Vagina (tissue), 2 donors: Measurements from ENCODE around the gene ADAMTSL5. TPM values are rescaled to one million over a fixed set of nuclear protein-coding genes. Genes with fewer than 3 reads are reported as not detected.
"Not testable (repeated sequence)": the region's sequence is repeated elsewhere in the genome, so short reads cannot be mapped to it uniquely, and the experiment has no call there.

Experiments
- DNase-seq, 2 donors: peaks; one replicate each; pipeline ENCODE4 v3.0.0-alpha.2; 2017; ENCODE audit errors: extremely low spot score in 2 of 2
- H3K27ac ChIP-seq: fragments of 200-600 bp; sonication (generic); one replicate; pipeline ENCODE4 v1.5.1; 2019
- H3K27me3 ChIP-seq: fragments of 200-600 bp; sonication (generic); one replicate; pipeline ENCODE4 v1.5.1; 2019
- H3K36me3 ChIP-seq, 2 donors: fragments of 200-600 bp; sonication (generic); one replicate each; pipeline ENCODE4 v1.5.1; 2017 to 2019
- H3K4me1 ChIP-seq: fragments of 200-600 bp; sonication (generic); one replicate; pipeline ENCODE4 v1.5.1; 2019
- H3K4me3 ChIP-seq, 2 donors: fragments of 200-600 bp; sonication (generic); 1 replicate in 1 of 2; 2 replicates in 1 of 2; pipeline ENCODE4 v1.5.1; 2016 to 2019
- H3K9me3 ChIP-seq: fragments of 200-600 bp; sonication (generic); one replicate; pipeline ENCODE4 v1.5.1; 2019
- CTCF ChIP-seq, 3 experiments: fragments of 450-650 bp in 2 of 3; fragments of 200-600 bp in 1 of 3; sonication (generic) in 1 of 3; IDR thresholded peaks; one replicate each; pipeline ENCODE4 v1.5.1; 2017 to 2019; ENCODE audit warnings: antibody characterized with exemption in 3 of 3, mild to moderate bottlenecking in 2 of 3, moderate library complexity in 2 of 3
- POLR2A ChIP-seq, 2 donors: fragments of 450-650 bp; IDR thresholded peaks; one replicate each; pipeline ENCODE4 v1.6.1; 2017; ENCODE audit warnings: antibody characterized with exemption in 2 of 2, mild to moderate bottlenecking in 2 of 2, moderate library complexity in 2 of 2
- POLR2AphosphoS5 ChIP-seq, 2 donors: sonication (generic); formaldehyde crosslinking; IDR thresholded peaks; one replicate each; pipeline ENCODE4 v1.9.0; 2017; ENCODE audit warnings: antibody characterized with exemption in 2 of 2, mild to moderate bottlenecking in 2 of 2, low read depth in 1 of 2; ENCODE audit not compliant: insufficient read depth in 1 of 2
- intact Hi-C: fragments of 100-400 bp; cut with DNase I; formaldehyde crosslinking; loops from one replicate; pipeline ENCODE4 v1.15.1; 2023
- total RNA-seq: library from RNA; depleted of rRNA; stranded (reverse); fragments of >200 nt; gene quantifications from one replicate; pipeline ENCODE4 v1.2.3, GENCODE V29; 2016

Gene ADAMTSL5
- total RNA-seq, 1 donor from 2014 or later, result 22.6 TPM

- Histone ChIP-seq H3K27me3 (no peaks in the 10 kb centered on the region), H3K27ac (peak overlapping the region; percentile 88)
- intact Hi-C loops, result no loop called here
Observed at GRCh38 chr19:1521636-1522035, 8.8 kb upstream of the ADAMTSL5 start.

GRCh38 chr19:1520203-1520780 lies 7.5 kb upstream of the ADAMTSL5 start:
- no peaks in the 10 kb centered on the region for H3K9me3 ChIP-seq
- no peaks in the 10 kb centered on the region for H3K27me3 ChIP-seq
- H3K27ac ChIP-seq, result peak overlapping the region; percentile 50
- H3K4me1 ChIP-seq, result peaks cover 36% of the 10 kb centered on the region
- no peaks in the 10 kb centered on the region for H3K36me3 ChIP-seq
- no peak overlapping the region for H3K4me3 ChIP-seq
- TF ChIP-seq POLR2A (IDR thresholded peaks at IDR 0.05) (no peak), CTCF (IDR thresholded peaks at IDR 0.05) (no peak), POLR2AphosphoS5 (IDR thresholded peaks at IDR 0.05; ENCODE audit: insufficient read depth in 1 of 2, low read depth in 1 of 2) (no peak)
- intact Hi-C loops, result no loop called here
- DNase-seq, result no peak

More at GRCh38 chr19:1521636-1522035, 8.8 kb upstream of the ADAMTSL5 start:
- no peak for DNase-seq
- Histone ChIP-seq H3K36me3 (no peaks in the 10 kb centered on the region), H3K4me3 (no peak overlapping the region), H3K9me3 (no peaks in the 10 kb centered on the region), H3K4me1 (peaks cover 36% of the 10 kb centered on the region)
- TF ChIP-seq POLR2AphosphoS5 (IDR thresholded peaks at IDR 0.05; ENCODE audit: insufficient read depth in 1 of 2, low read depth in 1 of 2) (peak in 1 of 2 donors; percentile 61), POLR2A (IDR thresholded peaks at IDR 0.05) (no peak)

GRCh38 chr19:1519802-1520201 lies 7.0 kb upstream of the ADAMTSL5 start:
- H3K9me3 ChIP-seq, DNase-seq, H3K36me3 ChIP-seq, intact Hi-C loops, H3K27me3 ChIP-seq, H3K4me3 ChIP-seq: not testable (repeated sequence)
- H3K4me1 ChIP-seq, result peaks cover 31% of the 10 kb centered on the region
- H3K27ac ChIP-seq, result peak overlapping the region; percentile 50

- no peaks in the 10 kb centered on the region for H3K9me3 ChIP-seq
- DNase-seq, result no peak
- H3K27ac ChIP-seq, result no peak overlapping the region
- intact Hi-C loops, result no loop called here
- TF ChIP-seq CTCF (IDR thresholded peaks at IDR 0.05), result no peak
- no peak for TF ChIP-seq POLR2A (IDR thresholded peaks at IDR 0.05)
- no peak for TF ChIP-seq POLR2AphosphoS5 (IDR thresholded peaks at IDR 0.05; ENCODE audit: insufficient read depth in 1 of 2, low read depth in 1 of 2)
- H3K36me3 ChIP-seq, result no peaks in the 10 kb centered on the region
- no peaks in the 10 kb centered on the region for H3K27me3 ChIP-seq
- H3K4me1 ChIP-seq, result peaks cover 31% of the 10 kb centered on the region
- no peak overlapping the region for H3K4me3 ChIP-seq
Observed at GRCh38 chr19:1518471-1518870, 5.7 kb upstream of the ADAMTSL5 start.

- TF ChIP-seq POLR2A (IDR thresholded peaks at IDR 0.05) (no peak), POLR2AphosphoS5 (IDR thresholded peaks at IDR 0.05; ENCODE audit: insufficient read depth in 1 of 2, low read depth in 1 of 2) (no peak), CTCF (IDR thresholded peaks at IDR 0.05) (no peak)
- DNase-seq, result no peak
- Histone ChIP-seq H3K27ac (no peak overlapping the region), H3K9me3 (no peaks in the 10 kb centered on the region), H3K36me3 (no peaks in the 10 kb centered on the region), H3K27me3 (no peaks in the 10 kb centered on the region), H3K4me3 (no peak overlapping the region), H3K4me1 (peaks cover 29% of the 10 kb centered on the region)
- intact Hi-C loops, result no loop called here
Observed at GRCh38 chr19:1516395-1516753, 3.6 kb upstream of the ADAMTSL5 start.

GRCh38 chr19:1514986-1515721 lies 2.3 kb upstream of the ADAMTSL5 start:
- Histone ChIP-seq H3K27me3 (no peaks in the 10 kb centered on the region), H3K4me1 (peaks cover 39% of the 10 kb centered on the region), H3K27ac (peak overlapping the region; percentile 87), H3K4me3 (no peak overlapping the region), H3K9me3 (no peaks in the 10 kb centered on the region), H3K36me3 (no peaks in the 10 kb centered on the region)
- TF ChIP-seq POLR2A (IDR thresholded peaks at IDR 0.05) (no peak), POLR2AphosphoS5 (IDR thresholded peaks at IDR 0.05; ENCODE audit: insufficient read depth in 1 of 2, low read depth in 1 of 2) (no peak), CTCF (IDR thresholded peaks at IDR 0.05) (no peak)
- intact Hi-C loops, result no loop called here
- no peak for DNase-seq
